Measurements from ENCODE around the gene IQCH.

IQCH gene

DNA sequence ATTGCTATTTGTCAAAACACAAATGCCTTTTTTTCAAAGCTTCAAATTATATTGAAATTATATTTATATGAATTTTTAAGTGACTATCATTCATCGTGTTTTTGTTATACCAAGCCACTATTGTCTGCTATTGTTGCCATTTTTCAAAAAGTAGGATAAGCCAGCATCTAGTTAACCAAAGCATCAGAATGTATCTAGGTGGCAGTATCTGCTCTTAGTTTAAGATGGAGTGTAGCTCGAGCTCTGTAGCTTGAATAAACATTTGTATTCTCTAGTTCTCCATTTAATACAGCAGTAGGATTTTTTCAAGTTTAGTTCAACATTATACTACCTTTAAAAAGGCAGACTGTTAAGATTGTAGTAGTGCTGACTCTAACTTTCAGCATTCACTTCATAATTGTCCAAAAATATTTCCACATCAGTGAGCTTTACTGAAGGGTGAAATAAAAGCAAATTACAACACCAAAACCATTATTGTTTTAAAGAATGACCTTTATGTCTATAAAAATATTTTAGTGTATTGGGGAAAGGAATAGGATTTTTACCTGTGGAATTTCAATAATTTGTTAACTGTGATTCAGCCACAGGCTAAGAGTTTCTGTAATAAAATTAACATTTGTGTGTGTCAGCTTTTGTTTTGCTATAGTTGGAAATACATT is 246.7 kb downstream of the IQCH start:
- no peak for DNase-seq (ENCODE audit: low spot score)

DNA sequence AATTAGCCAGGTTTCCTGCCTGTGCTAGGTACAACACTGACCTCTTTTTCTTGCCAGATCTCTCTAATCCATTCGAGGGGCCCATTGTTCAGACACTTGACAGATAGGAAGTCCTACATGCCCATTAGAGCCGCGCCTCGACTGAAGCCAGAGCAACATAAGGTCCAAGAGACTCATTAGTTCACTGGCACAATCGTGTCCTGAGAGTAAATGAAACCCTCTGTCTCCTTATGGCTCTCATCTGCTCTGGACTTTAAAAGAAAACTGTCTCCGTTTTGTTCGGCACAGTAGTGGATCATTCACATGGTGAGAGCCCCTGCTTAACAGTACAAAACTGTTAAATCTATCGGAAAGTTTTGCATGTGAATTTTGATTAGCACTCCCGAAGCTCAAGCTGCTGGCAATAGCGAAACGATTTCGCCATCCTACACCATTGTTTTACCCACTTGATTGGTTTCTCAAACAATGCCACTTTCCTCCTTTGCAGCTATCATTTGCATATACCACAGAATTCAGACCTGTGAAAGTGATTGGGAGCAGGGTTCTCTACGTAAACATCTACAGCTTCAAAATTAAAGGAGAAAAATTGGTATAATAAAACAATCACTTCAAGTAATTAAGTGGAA is 247.4 kb downstream of the IQCH start:
- DNase-seq (ENCODE audit: low spot score), result no peak

DNA sequence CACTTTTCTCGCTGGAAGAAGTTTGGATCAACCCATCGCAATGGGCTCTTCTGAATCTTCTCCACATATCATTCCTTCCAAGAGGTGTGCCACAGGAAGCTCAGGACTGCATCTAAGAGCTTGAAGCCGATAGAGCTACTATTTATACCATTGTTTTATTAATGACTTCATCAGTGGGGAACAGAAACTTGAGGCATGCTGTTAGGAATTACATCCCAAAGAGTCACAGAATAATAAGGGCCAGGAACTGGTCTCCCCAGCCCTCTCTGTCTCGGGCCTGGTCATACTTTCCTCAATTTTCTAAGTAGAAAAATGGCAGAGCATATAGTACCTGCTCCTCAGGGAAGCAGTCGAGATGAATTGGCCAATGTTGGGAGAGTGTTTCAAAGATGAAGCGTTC is 249.5 kb downstream of the IQCH start:
- no peak for DNase-seq (ENCODE audit: low spot score)

DNA sequence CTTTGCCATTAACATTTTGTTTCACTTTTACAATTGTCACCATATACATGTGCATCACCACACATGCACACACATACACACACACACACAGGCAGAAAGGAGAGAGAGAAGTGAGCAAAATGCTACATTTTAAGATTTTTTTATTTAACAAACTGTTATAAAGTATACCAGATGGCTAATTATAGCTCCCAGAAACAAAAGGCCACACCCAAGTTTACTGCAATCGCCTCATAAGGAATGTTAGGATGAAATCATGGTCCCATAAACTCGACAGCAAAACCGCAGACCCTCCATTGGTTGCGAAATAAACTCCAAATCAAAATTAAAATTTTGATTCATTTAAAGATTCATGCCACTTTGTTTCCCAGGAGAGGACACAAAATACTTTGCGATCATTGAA is 250.2 kb downstream of the IQCH start:
- DNase-seq (ENCODE audit: low spot score), result no peak

DNA sequence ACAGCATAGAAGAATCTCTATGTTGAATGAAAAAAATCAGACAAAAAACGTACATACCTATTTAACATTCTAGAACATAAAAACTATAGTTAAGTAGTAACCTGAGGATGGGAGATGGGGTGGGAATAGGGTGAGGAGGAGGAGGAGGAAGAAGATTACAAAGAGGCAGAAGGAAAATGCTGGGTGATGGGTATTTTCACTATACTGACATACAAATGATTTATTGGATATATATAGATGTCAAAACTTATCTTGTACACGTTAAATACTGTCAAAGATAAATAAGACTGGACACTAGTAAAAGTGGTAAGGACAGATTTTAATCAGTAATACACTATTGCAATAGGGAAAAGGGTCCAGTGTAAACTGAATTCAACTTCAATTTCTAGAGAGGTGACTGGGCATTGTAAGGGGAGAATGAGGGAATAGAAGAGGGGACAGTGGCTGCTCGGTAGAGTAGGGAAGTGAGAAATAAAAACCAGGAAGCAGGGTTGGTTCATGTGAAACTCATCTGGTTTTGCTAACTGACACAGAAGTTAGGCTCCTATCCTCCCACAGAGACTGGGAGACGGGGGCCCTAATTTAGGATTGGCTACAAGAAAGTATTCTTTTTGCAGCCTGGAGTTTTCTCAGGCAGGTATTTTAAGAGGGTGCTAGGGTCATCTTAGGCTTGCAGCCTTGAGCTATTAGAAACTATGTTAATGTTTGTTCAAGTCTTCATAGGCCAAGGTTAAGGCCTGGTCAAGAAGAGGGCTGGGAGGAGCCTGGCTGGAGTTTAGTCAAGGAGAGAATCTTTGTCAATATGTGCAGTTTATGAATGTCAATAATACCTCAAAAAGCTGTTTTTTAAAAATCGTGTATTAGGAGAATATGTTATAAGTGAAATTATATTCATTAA is 251.3 kb downstream of the IQCH start:
- no peak for DNase-seq (ENCODE audit: low spot score)

DNA sequence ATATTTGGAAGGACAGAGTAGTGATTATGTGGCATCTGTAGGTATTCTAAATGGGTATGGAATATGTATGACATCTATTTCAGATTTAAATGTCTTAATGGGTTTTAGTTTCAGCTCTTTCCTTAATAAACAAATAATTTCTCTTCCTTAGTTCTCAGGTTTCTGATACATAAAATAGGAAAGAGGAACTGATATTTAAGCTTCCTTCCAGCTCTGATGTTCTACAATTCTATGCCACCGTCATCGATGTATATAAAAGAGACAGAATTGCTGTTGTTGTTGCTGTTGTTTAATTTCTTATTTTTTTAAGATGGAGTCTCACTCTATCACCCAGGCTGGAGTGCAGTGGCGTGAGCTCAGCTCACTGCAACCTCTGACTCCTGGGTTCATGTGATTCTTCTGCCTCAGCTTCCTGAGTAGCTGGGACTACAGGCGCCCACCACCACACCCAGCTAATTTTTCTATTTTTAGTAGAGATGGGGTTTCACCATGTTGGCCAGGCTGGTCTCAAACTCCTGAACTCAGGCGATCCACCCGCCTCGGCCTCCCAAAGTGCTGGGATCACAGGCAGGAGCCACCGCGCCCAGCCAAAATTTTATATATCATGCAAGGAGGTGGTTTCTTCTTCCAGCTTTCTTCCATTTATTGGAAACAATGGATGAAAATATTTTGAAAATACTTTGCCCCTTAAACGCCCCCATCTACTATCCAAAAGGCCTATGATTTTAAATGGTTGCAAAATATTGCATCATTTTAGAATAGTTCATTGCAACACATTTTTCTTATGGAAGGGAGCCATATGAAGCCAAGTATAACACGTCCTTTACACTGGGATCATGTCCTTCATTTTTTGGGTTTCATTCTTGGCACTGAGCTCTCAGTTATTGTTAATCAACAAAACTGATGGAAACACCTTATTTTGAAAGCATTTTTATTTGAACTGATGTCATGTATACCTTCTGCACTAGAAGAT is 252.5 kb downstream of the IQCH start:
- DNase-seq (ENCODE audit: low spot score), result no peak

DNA sequence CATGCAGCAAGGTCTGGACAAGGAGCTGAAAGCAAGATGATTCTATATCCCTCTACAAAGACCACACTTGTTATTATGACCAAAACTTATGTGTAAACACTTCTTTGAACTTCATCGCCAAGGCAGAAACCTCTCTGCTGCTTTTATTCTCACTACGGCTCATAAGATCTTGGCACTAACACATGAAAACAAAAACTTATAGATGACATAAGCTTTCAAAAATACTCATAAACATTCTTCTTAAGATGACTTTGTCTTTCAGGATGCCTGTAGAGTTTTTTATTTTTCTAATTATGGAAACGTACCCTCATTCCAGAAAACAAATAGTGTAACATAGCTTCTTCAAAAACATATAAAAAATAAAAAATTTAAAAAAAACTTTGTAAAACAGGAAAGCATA is 253.8 kb downstream of the IQCH start:
- DNase-seq (ENCODE audit: low spot score), result no peak

DNA sequence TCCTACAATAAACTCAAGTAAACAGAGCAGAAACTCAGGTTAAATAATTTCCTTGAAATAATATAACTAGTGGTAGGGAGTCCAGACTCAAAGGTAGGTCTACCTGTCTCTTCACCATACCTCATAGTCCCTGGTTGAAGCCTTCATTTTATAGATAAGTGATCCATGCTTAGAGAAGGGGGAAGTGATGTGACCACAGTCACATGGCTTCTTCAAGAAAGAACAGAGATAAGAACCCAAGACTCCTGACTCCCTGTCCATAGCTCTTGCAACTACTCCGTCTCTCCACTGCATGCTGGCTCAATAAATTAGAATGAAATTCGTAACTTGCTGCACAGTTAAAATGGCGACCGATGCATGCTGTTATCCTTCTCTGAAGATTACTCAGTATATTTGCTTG is 255.3 kb downstream of the IQCH start:
- no peak for DNase-seq (ENCODE audit: low spot score)

DNA sequence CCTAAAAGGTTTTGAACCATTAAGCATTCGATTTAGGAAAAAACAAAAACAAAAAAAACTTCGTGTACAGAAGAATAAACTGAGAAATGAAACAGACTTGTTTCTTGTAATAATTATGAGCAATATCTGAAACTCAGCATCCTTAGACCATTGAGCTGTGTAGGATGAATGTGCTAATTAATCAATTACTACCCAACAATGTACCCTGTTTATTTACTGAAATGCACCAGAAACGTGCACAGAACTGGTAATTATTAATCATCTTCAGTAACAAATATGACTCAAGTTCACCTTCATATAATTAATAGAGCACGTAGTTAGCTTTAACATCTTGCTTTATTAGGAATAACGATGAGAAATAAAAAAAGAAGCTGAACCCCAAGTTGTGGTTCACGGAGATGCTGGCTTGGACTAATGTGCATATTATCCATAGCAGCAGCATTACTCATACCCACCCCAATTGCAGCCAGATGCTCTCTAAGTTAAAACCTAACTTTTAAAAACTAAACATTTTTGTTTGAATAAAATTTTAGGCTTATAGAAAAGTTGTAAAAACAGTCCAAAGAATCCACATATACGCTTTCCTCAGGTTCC is 256.1 kb downstream of the IQCH start:
- no peak for DNase-seq (ENCODE audit: low spot score)

DNA sequence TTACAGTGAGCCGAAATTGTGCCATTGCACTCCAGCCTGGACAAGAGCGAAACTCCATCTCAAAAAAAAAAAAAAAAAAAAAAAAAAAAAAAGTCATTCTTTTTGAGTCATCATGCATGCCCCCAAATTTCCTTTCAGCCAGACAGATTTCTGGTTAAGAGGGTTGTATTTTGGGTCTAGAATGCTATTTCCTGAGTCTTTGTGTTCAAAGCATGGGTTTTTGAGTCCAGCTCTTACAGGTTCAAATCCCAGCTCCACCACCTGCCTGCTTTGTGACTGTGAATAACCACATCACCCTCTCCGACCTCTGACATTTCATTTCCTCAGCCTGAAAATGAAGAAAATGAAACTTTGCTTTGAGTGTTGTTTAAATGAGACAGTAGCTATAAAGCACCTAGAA is 257.0 kb downstream of the IQCH start:
- DNase-seq (ENCODE audit: low spot score), result no peak

DNA sequence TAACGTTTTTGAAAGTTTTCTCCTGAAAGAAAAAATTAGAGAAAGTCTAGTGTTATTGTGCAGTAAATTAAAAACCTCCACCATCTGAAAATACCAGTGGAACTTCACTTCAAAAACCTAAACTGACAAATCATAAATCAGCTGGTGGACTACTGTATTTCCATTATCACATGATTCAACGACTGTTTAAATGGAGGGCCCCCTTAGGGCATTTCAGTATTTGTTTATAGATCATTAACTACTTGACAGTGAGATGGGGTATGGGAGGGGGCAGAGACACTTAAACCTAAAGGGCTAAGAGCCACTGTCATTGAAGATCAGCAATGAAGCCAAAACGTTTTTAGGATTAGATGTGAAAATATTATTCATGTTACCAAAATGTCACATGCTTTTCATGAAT is 257.6 kb downstream of the IQCH start:
- DNase-seq (ENCODE audit: low spot score), result no peak

DNA sequence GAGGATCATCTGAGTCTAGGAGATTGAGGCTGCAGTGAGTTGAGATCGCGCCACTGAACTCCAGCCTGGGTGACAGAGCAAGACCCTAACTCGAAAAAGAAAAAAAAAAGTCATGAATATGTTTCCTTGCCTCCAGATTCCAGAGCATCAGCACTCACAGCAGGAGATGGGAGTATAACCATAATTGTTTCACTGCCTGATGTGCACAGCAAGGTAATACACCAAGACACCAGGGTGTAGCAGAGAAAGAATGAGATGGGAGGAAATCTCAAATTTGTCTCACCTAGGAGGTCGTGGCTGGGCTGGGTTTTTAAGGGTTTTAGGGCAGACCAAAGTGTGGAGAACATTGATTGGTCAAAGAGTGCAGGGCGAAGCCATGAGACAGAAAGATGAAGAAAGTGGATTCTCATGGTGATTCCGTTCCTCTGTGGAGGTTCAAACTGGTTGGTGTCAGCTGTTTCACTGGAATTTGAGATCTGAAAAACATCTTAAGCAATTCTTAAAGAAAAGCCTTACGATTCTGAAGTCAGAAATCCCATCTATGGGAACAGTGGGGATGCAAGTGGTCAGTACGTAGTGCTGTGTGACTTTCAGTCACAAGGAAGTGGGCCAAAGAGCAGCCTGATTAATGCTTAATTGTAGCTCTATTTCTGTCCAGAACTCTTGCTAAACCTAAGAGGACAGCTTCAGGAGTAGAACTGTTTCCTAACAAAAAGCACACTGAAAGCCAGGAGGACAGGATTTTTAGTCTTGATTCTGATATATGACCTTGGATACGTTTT is 258.5 kb downstream of the IQCH start:
- no peak for DNase-seq (ENCODE audit: low spot score)

DNA sequence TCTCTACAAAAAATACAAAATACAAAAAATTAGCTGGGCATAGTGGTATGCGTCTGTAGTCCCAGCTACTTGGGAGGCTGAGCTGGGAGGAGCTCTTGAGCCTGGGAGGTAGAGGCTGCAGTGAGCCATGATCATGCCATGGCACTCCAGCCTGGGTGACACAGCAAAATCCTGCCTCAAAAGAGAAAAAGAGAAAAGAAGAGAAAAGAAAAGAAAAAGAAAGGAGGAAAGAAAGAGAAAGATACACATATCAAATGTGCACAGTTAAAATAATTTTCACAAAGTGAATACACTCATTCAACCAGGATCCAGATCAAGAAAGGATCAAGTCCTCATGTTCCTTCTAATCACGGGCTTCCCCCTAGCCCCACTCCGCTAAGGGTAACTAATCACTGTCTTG is 260.5 kb downstream of the IQCH start:
- DNase-seq (ENCODE audit: low spot score), result no peak

DNA sequence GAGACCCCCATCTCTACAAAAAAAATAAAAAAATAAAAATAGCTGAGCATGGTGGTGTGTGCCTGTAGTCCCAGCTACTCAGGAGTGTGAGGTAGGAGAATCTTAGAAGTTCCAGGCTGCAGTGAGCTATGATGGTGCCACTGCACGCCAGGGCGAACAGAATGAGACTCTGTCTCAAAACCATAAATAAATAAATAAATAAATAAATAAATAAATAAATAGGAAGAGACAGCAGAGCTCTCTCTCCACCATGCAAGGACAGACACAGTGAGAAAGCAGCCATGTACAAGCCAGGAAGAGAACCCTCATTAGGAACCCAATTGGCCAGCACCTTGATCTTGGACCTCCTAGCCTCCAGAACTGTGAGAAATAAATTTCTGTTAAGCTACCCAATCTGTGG is 261.0 kb downstream of the IQCH start:
- no peak for DNase-seq (ENCODE audit: low spot score)

DNA sequence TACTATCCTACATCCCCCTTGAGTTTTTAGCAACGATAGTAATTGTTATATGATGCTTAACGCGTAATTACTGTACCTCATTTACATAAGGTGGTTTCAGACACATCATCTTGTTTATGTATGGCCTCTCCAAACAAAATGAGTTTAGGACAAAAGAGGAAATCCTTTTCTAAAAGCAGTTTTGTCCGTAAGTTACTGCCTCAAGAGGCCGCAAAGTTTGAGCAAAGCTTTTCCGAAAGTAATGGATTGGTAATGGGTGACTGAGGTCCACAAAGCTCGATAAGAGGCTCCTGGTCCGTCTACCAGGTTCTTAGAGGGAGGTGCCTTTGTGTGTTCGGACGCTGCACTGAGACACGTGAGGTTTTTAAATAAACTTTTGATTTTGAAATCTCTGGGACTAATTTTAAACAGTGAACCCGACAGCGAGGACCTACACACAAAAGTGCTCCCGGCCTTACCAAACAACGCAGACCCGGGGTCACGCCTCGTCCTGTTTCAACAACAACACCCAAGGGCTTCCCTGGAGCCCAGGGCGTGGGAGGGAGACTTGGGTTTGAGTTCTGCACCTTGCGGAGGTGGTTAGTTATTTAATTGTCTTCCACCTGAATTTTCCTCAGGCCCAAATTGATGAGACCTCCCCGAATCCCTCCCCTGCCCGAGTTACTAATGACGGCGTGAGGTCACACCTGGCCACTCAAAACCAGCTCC is 265.9 kb downstream of the IQCH start:
- DNase-seq (ENCODE audit: low spot score), result no peak

DNA sequence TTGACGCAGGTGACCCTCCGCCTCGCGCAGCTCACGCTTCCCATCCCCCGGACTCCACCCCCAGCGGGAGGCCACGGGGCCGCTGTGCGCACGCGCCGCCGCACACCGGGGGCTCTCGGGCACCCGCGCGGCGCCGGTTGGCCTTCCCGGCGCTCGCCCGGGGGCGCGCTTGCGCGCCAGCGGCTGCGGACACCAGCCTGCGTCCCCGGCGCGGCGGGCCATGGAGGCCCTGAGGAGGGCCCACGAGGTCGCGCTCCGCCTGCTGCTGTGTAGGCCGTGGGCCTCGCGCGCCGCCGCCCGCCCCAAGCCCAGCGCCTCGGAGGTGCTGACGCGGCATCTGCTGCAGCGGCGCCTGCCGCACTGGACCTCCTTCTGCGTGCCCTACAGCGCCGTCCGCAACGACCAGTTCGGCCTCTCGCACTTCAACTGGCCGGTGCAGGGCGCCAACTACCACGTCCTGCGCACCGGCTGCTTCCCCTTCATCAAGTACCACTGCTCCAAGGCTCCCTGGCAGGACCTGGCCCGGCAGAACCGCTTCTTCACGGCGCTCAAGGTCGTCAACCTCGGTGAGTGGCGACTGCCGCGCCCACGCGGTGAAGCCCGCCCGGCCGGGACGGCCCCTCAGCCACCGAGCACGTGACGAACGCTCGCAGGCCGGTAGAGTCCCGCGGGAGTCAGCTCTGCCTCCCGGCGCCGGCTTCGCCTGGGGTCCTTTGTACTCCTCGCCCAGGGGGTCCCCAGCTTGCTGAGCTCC is 266.6 kb downstream of the IQCH start, which contains the start of gene C15orf61:
Gene C15orf61, plus strand, starts transcription at position 103 of the 754 bp plus-strand sequence. Its CDS starts 118 bp downstream, at position 221.
- DNase-seq (ENCODE audit: low spot score), result peak; percentile 99

DNA sequence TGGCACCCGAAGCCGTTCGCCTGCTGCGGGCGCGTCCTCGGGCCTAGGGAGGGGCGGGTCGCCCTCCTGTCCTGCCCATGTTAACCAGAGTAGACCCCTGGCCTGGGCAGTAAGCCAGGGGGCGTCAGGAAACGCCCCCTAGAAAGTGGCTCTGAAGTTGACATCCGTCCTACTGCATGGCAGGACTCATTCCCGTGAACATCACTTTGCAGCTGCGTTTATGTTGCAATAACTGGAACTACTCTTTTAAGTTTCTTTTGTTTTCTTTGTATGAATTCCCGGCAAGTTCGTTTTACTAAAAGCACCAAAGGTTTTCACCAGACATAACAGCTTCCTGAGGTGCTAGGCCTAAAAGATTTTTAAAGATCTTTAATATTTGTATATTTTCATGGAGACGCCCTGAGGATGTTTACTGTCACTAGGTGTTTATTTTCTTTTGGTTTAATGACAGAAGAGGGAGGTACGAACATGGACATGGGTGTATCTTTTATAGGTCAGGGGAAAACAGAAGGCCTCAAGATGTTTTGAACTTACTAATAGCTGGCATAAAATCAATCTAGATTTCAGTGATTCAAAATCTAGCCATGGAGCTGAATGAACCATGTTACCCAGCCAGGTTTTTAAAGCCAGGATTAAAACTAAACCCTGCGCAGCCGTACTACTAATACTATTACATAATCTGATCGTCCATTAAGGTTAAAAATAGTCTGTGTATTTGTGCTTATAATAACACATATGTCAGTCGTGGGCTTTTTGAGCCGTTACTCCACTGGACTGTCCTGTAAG is 267.4 kb downstream of the IQCH start:
- DNase-seq (ENCODE audit: low spot score), result peak; percentile 51

DNA sequence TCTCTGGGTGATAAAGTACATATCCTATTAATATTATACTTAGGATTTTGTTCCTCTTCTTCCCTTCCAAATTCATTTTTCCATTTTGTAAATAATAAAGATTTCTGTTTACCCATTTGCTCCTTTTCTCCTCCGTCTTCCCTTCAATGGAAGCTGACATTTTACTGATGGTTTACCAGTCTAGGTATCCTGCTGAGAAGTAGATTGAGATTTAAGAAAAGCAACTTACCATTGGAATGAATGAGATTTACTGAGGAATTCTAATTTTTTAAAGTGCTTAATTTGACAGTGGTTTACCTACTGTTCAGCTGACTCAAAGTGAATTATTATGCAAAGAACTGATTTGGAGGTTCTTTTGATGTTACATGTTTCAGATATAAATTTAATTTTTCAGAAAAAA is 268.7 kb downstream of the IQCH start:
- DNase-seq (ENCODE audit: low spot score), result no peak

Measured in D341Med (cell line).